ENCODE measurements around the gene MS4A15.
A peak's percentile ranks its signal among the peaks of the same experiment; 100 is the strongest.
"Not testable (repeated sequence)": the region's sequence is repeated elsewhere in the genome, so short reads cannot be mapped to it uniquely, and the experiment has no call there.

The MS4A15 gene

GRCh38 chr11:60757231-60757800 lies 649 bp downstream of the MS4A15 start:
- no peak for DNase-seq

GRCh38 chr11:60758671-60759070 lies 2.0 kb downstream of the MS4A15 start:
- DNase-seq = not testable (repeated sequence)

GRCh38 chr11:60759438-60760225 lies 3.0 kb downstream of the MS4A15 start:
- DNase-seq = not testable (repeated sequence)

- no peak for DNase-seq
Measured at GRCh38 chr11:60761436-60762190, 4.9 kb downstream of the MS4A15 start.

GRCh38 chr11:60762851-60763691 lies 6.4 kb downstream of the MS4A15 start:
- peak; percentile 7 for DNase-seq

- no peak for DNase-seq
Measured at GRCh38 chr11:60763692-60764369, 7.2 kb downstream of the MS4A15 start.

GRCh38 chr11:60764879-60765278 lies 8.2 kb downstream of the MS4A15 start:
- no peak for DNase-seq

GRCh38 chr11:60765355-60765754 lies 8.7 kb downstream of the MS4A15 start:
- DNase-seq = no peak

GRCh38 chr11:60766547-60766946 lies 9.9 kb downstream of the MS4A15 start:
- DNase-seq = no peak

GRCh38 chr11:60767388-60767811 lies 10.7 kb downstream of the MS4A15 start:
- DNase-seq = peak; percentile 27

- no peak for DNase-seq
Measured at GRCh38 chr11:60768202-60768601, 11.5 kb downstream of the MS4A15 start.

GRCh38 chr11:60769273-60769672 lies 12.6 kb downstream of the MS4A15 start:
- DNase-seq = no peak

GRCh38 chr11:60769811-60770210 lies 13.1 kb downstream of the MS4A15 start:
- no peak for DNase-seq

GRCh38 chr11:60771146-60771545 lies 14.5 kb downstream of the MS4A15 start:
- DNase-seq = no peak

GRCh38 chr11:60771879-60772525 lies 15.3 kb downstream of the MS4A15 start:
- DNase-seq = no peak

GRCh38 chr11:60772666-60773065 lies 16.0 kb downstream of the MS4A15 start:
- no peak for DNase-seq

- no peak for DNase-seq
Measured at GRCh38 chr11:60774726-60775125, 18.1 kb downstream of the MS4A15 start.

- DNase-seq = peak; percentile 87
Measured at GRCh38 chr11:60775420-60775961, 18.8 kb downstream of the MS4A15 start.

GRCh38 chr11:60776167-60776566 lies 19.5 kb downstream of the MS4A15 start:
- no peak for DNase-seq

- no peak for DNase-seq
Measured at GRCh38 chr11:60777106-60777505, 20.4 kb downstream of the MS4A15 start.

- no peak for DNase-seq
Measured at GRCh38 chr11:60777572-60777971, 20.9 kb downstream of the MS4A15 start.

Data from activated CD4-positive, alpha-beta T cell treated with anti-CD3 and anti-CD28 coated beads, Interleukin-10, Interleukin-2, amounts not matched to agents 100 ng/mL and 50 ng/mL, durations not matched to agents 16 hours and 8 hours (primary cell).